Subcutaneous adipose tissue (tissue), 4 donors: Measurements from ENCODE around the gene REL. TPM values are rescaled to one million over a fixed set of nuclear protein-coding genes. Genes with fewer than 3 reads are reported as not detected.

Source experiments
- CTCF ChIP-seq: fragments of 450-650 bp; IDR thresholded peaks from one replicate; pipeline ENCODE4 v1.5.1; 2016; ENCODE audit warnings: low read depth, mild to moderate bottlenecking, control low read depth, antibody characterized with exemption, moderate library complexity
- total RNA-seq, 4 donors: library from RNA; depleted of rRNA; stranded (reverse); fragments of >200 nt; gene quantifications; one replicate each; pipeline ENCODE4 v1.1.0, GENCODE V29; 2016

REL gene
- total RNA-seq, 4 donors from 2014 or later = 16.8 to 43.2 (median 23.9) TPM

DNA sequence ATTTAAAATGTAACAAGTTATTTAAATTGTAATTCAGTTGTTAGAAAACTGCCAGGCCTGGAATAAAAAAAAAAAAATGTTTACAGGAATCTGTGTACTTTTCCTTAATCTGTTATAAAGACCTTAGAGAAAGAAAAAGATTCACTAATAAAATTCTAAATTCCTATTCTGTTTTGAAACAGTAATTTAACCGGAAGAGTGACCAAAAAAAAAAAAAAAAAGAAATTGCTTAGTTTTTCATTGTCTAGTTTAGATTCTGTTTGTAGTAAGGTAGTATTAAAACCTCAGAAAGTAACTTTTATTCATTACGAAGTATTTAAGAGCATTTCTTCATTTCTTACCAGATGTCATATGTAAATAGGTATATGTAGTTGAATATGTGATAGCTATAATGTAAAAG is 2.5 kb downstream of the REL start:
- TF ChIP-seq CTCF = no peak

GRCh38 chr2:60884800-60885199 is 3.4 kb downstream of the REL start:
- TF ChIP-seq CTCF = no peak

- no peak for TF ChIP-seq CTCF
Observed at GRCh38 chr2:60885683-60886082, 4.3 kb downstream of the REL start.

- no peak for TF ChIP-seq CTCF
Observed at GRCh38 chr2:60886991-60887390, 5.6 kb downstream of the REL start.

- no peak for TF ChIP-seq CTCF
Observed at GRCh38 chr2:60888853-60889252, 7.5 kb downstream of the REL start.

DNA sequence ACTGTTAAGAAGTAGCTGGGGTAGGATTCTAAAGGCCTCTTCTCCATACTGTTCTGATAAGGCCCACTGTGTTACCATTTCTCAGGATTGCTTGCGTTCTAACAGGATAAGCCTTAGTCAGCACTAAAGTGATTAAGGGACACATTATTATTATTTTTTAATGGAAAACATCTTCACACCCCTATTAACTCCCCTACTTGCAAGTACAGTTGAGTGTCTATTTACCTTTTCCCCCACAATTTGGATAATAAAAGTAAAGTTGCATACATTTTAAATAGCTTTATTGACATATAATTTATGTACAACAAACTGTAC is 9.0 kb downstream of the REL start:
- TF ChIP-seq CTCF = no peak

DNA sequence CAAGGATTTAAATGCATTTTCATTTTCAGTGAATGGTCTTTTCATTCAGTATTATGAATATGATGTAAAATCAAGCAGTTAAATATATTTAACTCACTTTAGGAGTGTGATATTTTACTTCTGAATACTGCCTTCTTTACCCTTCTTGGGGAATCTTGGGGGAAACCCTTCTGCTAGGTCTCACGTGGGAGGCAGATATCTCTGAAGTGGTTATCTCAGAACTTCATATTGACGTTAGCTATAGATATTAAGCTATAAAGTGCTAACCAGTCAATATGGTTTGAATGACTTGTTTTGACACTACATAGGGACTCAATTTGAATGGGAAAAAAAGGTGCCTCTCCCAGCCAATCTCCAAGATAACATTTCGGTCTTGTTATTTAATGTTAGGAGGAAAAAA is 9.8 kb downstream of the REL start:
- no peak for TF ChIP-seq CTCF

DNA sequence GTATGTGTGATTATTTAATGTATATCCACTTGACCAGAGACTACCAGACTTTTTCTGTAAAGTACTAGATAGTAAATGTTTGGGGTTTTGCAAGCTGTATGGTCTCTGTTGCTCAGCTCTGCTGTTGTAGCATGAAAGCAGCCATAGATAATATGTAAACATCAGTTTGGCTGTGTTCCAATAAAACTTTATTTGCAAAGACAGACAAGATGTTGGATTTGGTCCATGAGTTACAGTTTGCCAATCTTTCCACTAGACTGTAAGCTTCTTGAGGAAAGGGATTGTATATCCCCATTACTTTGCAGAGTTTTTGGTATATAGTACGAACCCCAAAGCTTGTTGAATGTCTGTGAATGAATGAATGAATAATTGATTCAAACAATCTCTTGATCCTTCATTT is 17.2 kb downstream of the REL start:
- TF ChIP-seq CTCF = no peak
